HepG2 (cell line): ENCODE results near the gene ADSS1. TPM values are rescaled to one million over a fixed set of nuclear protein-coding genes. Genes with fewer than 3 reads are reported as not detected.

ENCODE experiments used
- ATF6 ChIP-seq: sonication (generic); formaldehyde crosslinking; conservative IDR thresholded peaks from 2 replicates; pipeline ENCODE4 v1.4.0; 2020; ENCODE audit warnings: missing genetic modification reagents
- CTCF ChIP-seq: sonication (generic); formaldehyde crosslinking; IDR thresholded peaks from 2 replicates; pipeline ENCODE4 v1.5.0; 2020; ENCODE audit warnings: mild to moderate bottlenecking, missing genetic modification reagents, moderate library complexity
- MYC ChIP-seq: sonication (generic); formaldehyde crosslinking; IDR thresholded peaks from 2 replicates; pipeline ENCODE4 v1.9.0; 2021; ENCODE audit warnings: missing genetic modification reagents, borderline replicate concordance
- NCOA2 ChIP-seq: sonication (generic); formaldehyde crosslinking; IDR thresholded peaks from 2 replicates; pipeline ENCODE4 v1.8.0; 2022; ENCODE audit warnings: inconsistent platforms
- NFYB ChIP-seq: sonication (generic); formaldehyde crosslinking; IDR thresholded peaks from 2 replicates; pipeline ENCODE4 v1.4.0; 2020; ENCODE audit warnings: missing genetic modification reagents
- PREB ChIP-seq: sonication (generic); formaldehyde crosslinking; IDR thresholded peaks from 2 replicates; pipeline ENCODE4 v1.4.0; 2020; ENCODE audit warnings: missing genetic modification reagents
- RXRA ChIP-seq: sonication (generic); formaldehyde crosslinking; IDR thresholded peaks from 2 replicates; pipeline ENCODE4 v1.5.1; 2020; ENCODE audit warnings: missing genetic modification reagents
- SMAD9 ChIP-seq: sonication (generic); formaldehyde crosslinking; IDR thresholded peaks from 2 replicates; pipeline ENCODE4 v1.5.1; 2020; ENCODE audit warnings: mild to moderate bottlenecking, missing genetic modification reagents
- TBX2 ChIP-seq: sonication (generic); formaldehyde crosslinking; IDR thresholded peaks from 2 replicates; pipeline ENCODE4 v1.5.0; 2020; ENCODE audit warnings: missing genetic modification reagents, mild to moderate bottlenecking, borderline replicate concordance
- UBTF ChIP-seq: sonication (generic); formaldehyde crosslinking; IDR thresholded peaks from 2 replicates; pipeline ENCODE4 v1.4.0; 2020; ENCODE audit warnings: mild to moderate bottlenecking, missing genetic modification reagents
- ZBTB10 ChIP-seq: sonication (generic); formaldehyde crosslinking; IDR thresholded peaks from 2 replicates; pipeline ENCODE4 v1.4.0; 2020; ENCODE audit warnings: missing genetic modification reagents, borderline replicate concordance
- ZBTB26 ChIP-seq: IDR thresholded peaks from 2 replicates; pipeline ENCODE4 v1.6.1; 2016; ENCODE audit warnings: missing compliant biosample characterization, missing genetic modification reagents, borderline replicate concordance
- ZIK1 ChIP-seq: sonication (generic); formaldehyde crosslinking; IDR thresholded peaks from 2 replicates; pipeline ENCODE4 v1.5.0; 2020; ENCODE audit warnings: mild to moderate bottlenecking, low read depth, missing genetic modification reagents, borderline replicate concordance
- ZNF12 ChIP-seq: sonication (generic); formaldehyde crosslinking; IDR thresholded peaks from 2 replicates; pipeline ENCODE4 v1.5.0; 2020; ENCODE audit warnings: missing genetic modification reagents
- ZNF225 ChIP-seq: sonication (generic); formaldehyde crosslinking; IDR thresholded peaks from 2 replicates; pipeline ENCODE4 v1.4.0; 2020; ENCODE audit warnings: mild to moderate bottlenecking, missing genetic modification reagents
- ZNF3 ChIP-seq: IDR thresholded peaks from 2 replicates; pipeline ENCODE4 v1.7.0; 2017; ENCODE audit warnings: inconsistent platforms
- ZNF766 ChIP-seq: sonication (generic); formaldehyde crosslinking; IDR thresholded peaks from 2 replicates; pipeline ENCODE4 v1.5.0; 2020; ENCODE audit warnings: missing genetic modification reagents, borderline replicate concordance
- polyA plus RNA-seq, 8 experiments: library from polyadenylated mRNA; depleted of rRNA in 3 of 8; stranded (reverse) in 7 of 8; unstranded in 1 of 8; fragments of >200 nt; fragmentation: Illumina TruSeq in 4 of 8; extraction: Trizol in 4 of 8; gene quantifications; 2 replicates each; pipeline versions ENCODE4 v1.2.1 to v1.2.3, GENCODE V29; 2011 to 2016; ENCODE audit warnings: low read depth in 4 of 8, missing spikeins in 1 of 8, mixed read lengths in 1 of 8; ENCODE audit not compliant: insufficient read depth in 1 of 8
- total RNA-seq, 5 experiments: library from RNA; depleted of rRNA; stranded (reverse); fragments of >200 nt; fragmentation: Illumina TruSeq; extraction: Trizol; gene quantifications; 2 replicates each; pipeline ENCODE4 v1.2.3, GENCODE V29; 2016; ENCODE audit warnings: low read depth in 1 of 5

Gene ADSS1
- total and polyA plus RNA-seq, 2 of the 13 experiments (the other 11 are each of a cell fraction or from before 2014, with no cell fraction given), result 1.0 to 36.7 TPM

- TF ChIP-seq ZBTB10 (CRISPR knock-in tag) (no peak), TBX2 (peak; percentile 62), ZNF12 (CRISPR knock-in tag) (peak; percentile 61; the same call in 1 of the 2 replicates), NCOA2 (no peak), ZIK1 (CRISPR knock-in tag) (peak; percentile 96; the same call in 1 of the 2 replicates), ZNF766 (CRISPR knock-in tag) (no peak), UBTF (CRISPR knock-in tag) (peak; percentile 50; the same call in 1 of the 2 replicates), NFYB (no peak), ATF6 (CRISPR knock-in tag) (no peak), ZNF3 (no peak), ZBTB26 (peak; percentile 68; the same call in 1 of the 2 replicates), MYC (CRISPR knock-in tag) (peak; percentile 99), SMAD9 (CRISPR knock-in tag) (no peak), RXRA (CRISPR knock-in tag) (peak; percentile 75; the same call in 1 of the 2 replicates), CTCF (CRISPR knock-in tag) (peak; percentile 29), ZNF225 (CRISPR knock-in tag) (no peak; the same call in 1 of the 2 replicates), PREB (CRISPR knock-in tag) (no peak)
Measured at GRCh38 chr14:104734991-104735779, 11.2 kb downstream of the ADSS1 start (continued).
